Posterior vena cava (tissue), 2 donors: Measurements from ENCODE around the gene CFHR1. TPM values are rescaled to one million over a fixed set of nuclear protein-coding genes. Genes with fewer than 3 reads are reported as not detected.

Source experiments
- DNase-seq: peaks from one replicate; pipeline ENCODE4 v3.0.0-alpha.2; 2020; ENCODE audit warnings: low spot score
- intact Hi-C, 2 donors: fragments of 100-400 bp; cut with DNase I; formaldehyde crosslinking; loops; one replicate each; pipeline versions ENCODE4 v1.14.1 to v1.14.2; 2022 to 2023
- total RNA-seq, 2 donors: library from RNA; stranded (reverse); fragmentation: NEBNext Ultra II Directional; extraction: Animal tissue kit (Norgen Biotek cat#: 25700); gene quantifications; one replicate each; pipeline ENCODE4 v1.2.1, GENCODE V29; 2021
- donor health status: DM: yes; HTN: yes; CAD: no.
- donor health status: DM: yes; HTN: yes; CAD: no.

The CFHR1 gene
- total RNA-seq, 2 donors from 2014 or later, result 0.76 to 4.0 TPM

- intact Hi-C loops, result no loop called here
- DNase-seq, result no peak
Observed at GRCh38 chr1:196866974-196867373, 47.4 kb downstream of the CFHR1 start.

GRCh38 chr1:196873385-196873784, 53.9 kb downstream of the CFHR1 start:
- DNase-seq, result no peak
- intact Hi-C loops, result no loop called here

DNA sequence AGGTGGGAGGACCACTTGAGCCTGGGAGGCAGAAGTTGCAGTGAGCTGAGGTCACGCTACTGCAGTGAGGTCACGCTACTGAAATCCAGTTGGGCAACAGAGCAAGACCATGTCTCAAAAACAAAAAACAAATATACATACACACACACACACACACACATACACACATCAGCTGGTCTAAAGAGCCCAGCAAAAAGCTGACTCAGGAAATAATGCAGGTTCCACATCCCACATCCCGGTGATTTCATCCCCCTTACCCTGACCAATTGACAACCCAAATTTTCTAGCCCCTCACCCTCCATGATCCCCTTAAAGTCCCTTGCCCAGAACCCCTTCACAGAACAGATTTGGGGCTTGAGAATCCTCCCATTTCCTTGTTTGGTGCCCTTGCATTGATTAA, 56.4 kb downstream of the CFHR1 start:
- DNase-seq, result no peak
- intact Hi-C loops, result no loop called here

DNA sequence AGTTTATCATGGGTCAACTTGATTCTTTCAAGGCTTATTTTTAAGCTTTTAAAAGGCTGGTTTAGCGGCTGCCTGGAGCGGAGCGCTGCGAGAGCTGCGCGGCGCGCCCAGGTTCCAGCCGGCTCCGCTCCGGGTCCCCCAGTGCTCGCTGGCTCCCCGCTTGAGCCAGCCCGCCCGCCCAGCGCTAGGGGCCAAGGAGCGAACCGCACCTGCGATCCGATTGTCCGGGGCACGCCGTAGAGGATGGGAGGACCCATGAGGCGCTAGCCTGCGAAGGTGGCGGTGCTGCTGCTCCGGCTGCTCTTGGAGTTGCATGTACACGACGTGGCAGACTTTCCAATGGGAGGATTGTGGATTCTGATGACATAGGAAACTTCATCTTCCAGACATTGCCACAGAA, 58.4 kb downstream of the CFHR1 start:
- DNase-seq, result no peak

More for the DNA sequence above, 58.4 kb downstream of the CFHR1 start:
- intact Hi-C loops, result no loop called here

Other genes with a start within 250 kb of the CFHR1 start
- 10 to 100 TPM in 1 of 2 donors, 1 to 10 TPM in 1; 7.5 to 13.3 TPM for gene KCNT2, start 211.3 kb upstream of the CFHR1 start, total RNA-seq
- gene CFH, start 167.7 kb upstream of the CFHR1 start, total RNA-seq, result 100 to 1,000 TPM; 151 to 350 TPM
- under 1 TPM; 0.38 to 0.79 TPM for gene CFHR3, start 44.9 kb upstream of the CFHR1 start, total RNA-seq
- gene CFHR4, start 68.3 kb downstream of the CFHR1 start, total RNA-seq, result not detected
- gene CFHR2, start 124.0 kb downstream of the CFHR1 start, total RNA-seq, result not detected
- gene CFHR5, start 157.8 kb downstream of the CFHR1 start, total RNA-seq, result not detected
- gene F13B, start 247.5 kb downstream of the CFHR1 start, total RNA-seq, result not detected